GM19240 (cell line): ENCODE data around the gene FBXL16.
"Not testable (repeated sequence)": the region's sequence is repeated elsewhere in the genome, so short reads cannot be mapped to it uniquely, and the experiment has no call there.

Experiments used
- DNase-seq: peaks from one replicate; pipeline ENCODE4 v3.0.0; 2011; ENCODE audit warnings: low spot score; ENCODE audit not compliant: insufficient read length

Gene FBXL16, protein sequence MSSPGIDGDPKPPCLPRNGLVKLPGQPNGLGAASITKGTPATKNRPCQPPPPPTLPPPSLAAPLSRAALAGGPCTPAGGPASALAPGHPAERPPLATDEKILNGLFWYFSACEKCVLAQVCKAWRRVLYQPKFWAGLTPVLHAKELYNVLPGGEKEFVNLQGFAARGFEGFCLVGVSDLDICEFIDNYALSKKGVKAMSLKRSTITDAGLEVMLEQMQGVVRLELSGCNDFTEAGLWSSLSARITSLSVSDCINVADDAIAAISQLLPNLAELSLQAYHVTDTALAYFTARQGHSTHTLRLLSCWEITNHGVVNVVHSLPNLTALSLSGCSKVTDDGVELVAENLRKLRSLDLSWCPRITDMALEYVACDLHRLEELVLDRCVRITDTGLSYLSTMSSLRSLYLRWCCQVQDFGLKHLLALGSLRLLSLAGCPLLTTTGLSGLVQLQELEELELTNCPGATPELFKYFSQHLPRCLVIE

GRCh38 chr16:705431-706188 lies at the start of gene FBXL16:
TSS of gene FBXL16 (minus strand) at chr16:705801. CDS start at chr16:697405, 8,396 bp downstream.
- DNase-seq = no peak

DNA sequence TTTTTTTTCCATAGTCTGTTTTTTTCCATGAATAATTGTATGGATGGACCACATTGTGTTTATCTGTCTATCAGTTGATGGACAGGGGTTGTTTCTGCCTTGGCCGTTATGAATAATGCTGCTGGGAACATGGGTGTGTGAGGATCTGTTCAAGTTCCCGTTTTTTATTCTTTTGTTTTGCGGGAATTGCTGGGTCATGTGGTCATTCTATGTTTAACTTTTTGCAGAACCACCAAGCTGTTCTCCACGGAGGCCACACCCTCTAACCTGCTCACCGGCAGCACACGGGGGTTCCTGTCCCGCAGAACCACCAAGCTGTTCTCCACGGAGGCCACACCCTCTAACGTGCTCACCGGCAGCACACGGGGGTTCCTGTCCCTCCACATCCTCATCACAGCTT lies 49.1 kb upstream of the FBXL16 start:
- no peak for DNase-seq

GRCh38 chr16:754121-754607 lies 48.6 kb upstream of the FBXL16 start:
- not testable (repeated sequence) for DNase-seq

- DNase-seq = no peak
Observed at GRCh38 chr16:752007-752312, 46.4 kb upstream of the FBXL16 start.

DNA sequence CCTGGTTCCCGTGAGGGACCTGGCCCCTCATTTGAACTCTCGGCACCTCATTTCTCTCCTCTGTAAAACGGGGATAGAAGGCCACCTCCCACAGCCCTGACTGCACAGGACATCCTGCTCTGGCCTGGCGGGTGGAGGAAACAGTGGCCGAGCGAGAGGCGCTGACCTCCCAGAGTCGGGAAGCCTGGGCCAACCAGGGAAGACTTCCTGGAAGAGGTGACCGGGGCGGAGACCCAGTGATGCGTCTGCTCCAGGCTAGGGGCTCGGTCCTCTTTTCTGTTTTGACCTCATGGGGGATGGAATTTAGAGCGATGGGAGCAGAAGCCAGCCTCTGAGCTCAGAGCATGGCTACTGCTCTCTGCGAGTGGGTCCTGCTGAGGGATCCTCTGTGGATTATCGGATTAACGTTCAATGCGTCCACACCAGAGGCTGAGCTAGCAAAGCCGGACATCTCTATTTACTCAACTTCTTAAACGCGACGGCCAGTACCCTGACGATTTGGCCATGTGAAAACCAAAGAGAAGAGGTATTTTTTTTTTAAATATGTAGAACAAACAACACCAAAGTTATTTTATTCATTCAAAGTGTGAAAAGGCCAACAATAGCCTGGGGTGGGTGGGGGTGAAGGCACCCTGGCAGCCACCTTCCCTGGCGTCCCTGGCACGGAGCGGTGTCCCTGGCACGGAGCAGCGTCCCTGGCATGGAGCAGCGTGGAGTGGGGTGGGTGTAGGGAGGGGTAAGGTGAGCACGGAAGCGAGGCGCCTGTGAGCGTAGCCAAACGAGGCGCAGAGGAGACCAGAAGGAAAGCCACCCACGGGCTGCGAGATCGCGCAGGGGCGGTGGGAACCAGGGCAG lies 45.8 kb upstream of the FBXL16 start:
- no peak for DNase-seq

DNA sequence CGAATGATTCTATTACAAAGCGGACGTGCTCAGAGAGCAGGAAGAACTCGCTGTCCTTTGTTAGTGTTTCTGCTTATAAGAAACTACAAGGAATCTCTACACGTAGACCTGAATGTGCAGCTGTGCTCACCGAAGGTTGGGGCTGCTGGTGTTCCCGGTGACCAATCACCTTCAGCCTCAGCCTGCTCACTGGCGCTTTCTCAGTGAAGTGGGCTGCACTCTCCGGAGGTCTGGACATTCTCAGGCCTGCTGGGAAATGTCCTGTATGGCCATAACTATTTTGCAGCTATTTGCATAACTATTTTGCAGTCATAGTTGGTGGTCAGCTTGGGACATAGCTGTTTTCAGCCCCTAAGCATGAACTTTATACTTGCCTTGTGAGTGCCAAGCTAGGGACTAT lies 44.9 kb upstream of the FBXL16 start:
- DNase-seq = no peak

DNA sequence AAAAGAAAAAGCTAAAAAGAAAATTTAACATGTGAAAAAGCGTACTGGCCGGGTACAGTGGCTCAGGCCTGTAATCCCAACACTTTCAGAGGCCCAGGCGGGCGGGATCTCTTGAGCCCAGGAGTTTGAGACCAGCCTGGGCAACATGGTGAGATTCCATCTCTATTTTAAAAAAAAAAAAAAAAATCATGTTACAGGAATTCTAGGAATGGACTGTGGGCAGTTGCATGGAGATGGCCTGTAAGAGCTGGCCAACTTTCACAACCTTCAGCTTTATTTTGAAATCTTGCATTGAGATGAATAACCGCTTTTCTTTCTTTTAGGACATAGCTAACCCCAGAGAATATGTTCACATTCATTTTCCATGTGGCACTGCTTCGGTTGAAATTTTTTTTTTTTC lies 43.4 kb upstream of the FBXL16 start:
- DNase-seq = no peak

DNA sequence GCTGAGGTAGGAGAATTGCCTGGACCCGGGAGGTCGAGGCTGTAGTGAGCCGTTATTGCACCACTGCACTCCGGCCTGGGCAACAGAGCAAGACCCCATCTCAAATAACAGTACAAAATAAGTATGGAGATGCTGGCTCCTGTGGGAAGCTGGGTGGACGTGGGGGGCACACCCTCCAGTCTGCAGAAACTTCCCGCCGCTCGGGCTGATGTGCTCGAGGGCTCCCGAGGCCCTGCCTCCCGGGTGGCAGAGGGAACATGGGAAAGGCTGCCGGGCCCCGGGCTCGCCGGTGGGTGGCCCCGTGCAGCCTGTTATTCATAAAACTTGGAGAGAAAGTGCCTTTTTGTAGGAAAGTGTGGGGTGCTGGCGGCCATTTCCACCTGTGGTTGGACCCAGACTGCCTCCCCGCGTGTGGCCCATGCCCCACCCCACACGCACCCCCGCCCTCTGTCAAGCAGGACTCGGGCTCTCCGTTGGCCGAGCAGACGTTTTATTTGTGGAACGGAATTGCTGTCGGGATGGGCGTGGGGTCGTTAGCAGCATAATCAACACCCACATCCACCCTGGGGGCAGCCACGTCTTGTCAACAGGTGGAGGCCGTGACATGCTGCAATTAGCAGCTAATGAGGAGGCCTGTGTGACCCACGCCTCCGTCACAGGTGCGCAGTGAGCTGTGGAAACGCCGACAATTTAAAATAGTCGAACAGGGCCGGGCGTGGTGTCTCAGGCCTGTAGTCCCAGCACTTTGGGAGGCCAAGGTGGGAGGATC lies 42.6 kb upstream of the FBXL16 start:
- DNase-seq = no peak

DNA sequence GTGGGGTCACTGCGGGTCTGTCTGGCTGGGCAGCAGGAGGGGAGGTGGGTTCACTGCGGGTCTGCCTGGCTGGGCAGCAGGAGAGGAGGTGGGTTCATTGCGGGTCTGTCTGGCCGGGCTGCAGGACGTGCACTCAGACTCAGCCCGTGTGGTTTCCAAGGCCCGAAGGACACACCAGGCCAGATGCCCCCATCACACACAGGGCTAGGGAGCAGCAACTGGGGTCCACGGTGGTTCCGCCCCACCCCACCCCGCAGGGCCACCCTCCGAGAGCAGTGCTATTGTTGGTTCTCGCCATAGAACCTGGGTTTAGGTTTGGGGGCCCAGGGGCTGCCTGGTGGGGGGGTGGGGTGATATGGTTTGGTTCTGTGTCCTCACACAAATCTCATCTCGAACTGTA lies 41.0 kb upstream of the FBXL16 start:
- no peak for DNase-seq

- DNase-seq = no peak
Observed at GRCh38 chr16:745739-746138, 40.1 kb upstream of the FBXL16 start.

DNA sequence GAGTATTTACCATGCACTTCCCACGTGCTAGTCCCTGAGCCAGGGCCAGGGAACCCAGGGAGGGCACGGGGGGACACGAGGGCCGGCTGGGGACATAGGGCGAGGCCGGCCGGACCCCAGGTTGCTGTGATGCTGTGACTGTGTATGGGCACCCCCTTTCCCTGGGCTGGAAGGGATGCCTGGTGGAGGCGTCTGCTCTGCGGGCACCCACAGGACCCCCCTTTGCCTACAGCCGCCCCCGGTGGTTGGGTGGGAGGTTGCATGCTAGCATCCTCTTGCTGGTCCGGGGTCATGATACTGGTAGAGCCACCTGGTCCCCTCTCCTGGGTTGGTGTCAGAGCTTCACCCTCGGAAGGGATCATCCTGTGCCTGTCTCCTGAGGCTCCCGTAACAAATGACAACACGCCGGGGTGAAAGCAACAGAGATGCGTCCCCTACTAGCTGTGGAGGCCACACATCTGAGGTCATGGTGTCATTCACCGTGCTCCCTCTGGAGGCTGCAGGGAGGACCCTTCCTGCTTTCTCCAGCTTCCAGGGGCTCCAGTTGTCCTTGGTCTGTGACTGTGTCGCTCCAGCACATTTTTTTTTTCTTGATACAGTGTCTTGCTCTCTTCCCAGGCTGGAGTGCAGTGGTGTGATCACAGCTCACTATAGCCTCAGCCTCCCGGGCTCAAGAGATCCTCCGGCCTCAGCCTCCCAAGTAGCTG lies 38.3 kb upstream of the FBXL16 start:
- DNase-seq = no peak

GRCh38 chr16:742894-743293 lies 37.3 kb upstream of the FBXL16 start:
- not testable (repeated sequence) for DNase-seq

GRCh38 chr16:741986-742629 lies 36.5 kb upstream of the FBXL16 start:
- DNase-seq = no peak

DNA sequence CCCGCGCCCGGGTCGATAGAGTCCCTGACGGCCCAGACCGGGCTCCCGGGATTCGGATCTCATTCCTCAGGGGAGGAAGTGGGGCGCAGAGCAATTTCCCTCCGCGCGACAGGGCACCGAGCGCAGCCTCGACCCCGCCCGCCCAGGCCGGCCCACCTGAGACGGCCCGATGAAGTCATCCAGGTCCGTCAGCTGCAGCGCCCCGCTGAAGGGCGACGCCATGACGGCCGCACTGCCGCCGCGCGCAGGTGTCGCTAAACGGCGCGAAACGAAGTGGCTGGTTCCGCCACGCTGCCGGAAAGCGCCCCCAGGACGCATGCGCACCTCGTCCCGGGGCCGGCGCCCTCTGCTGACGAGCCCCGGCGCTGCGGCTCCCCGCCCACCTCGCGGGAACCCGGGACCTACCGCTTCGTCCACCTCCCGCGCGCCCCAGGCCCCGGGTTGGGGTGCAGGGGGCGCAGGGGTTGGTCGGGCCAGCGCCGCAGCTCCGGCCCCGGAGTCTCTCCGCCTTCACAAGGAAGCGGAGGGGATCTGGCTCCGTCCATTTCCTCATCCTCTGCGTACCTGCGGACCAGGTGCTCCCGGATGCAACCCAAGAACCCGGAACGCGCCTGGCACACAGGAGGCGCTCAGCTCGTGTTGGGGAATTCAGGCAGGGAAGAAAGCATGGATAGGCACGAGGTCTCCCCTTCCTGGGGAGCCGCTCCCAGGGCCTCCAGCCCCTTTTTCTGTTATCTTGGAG lies 35.3 kb upstream of the FBXL16 start, which contains the start of gene CIAO3:
Gene CIAO3, minus strand, starts transcription at position 234 of the 742 bp plus-strand sequence. Its CDS starts 12 bp downstream, at position 222.
- DNase-seq = peak; percentile 92

DNA sequence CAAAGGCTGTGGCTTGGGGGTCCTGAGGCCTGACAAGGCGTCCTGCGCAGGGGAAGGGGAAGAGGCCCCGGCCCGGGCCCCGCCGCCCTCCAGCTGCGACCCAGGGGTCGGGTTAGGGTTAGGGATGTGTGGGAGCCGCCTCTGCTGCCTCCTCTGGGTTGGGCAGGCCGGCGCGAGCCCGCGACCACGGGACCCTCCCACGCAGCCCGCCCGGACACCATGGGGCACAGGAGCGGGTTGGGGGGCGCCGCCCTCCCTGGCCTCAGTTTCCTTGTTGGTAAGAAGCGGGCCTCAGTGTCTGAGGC lies 34.8 kb upstream of the FBXL16 start:
- no peak for DNase-seq

- no peak for DNase-seq
Observed at GRCh38 chr16:739560-740458, 34.2 kb upstream of the FBXL16 start.

DNA sequence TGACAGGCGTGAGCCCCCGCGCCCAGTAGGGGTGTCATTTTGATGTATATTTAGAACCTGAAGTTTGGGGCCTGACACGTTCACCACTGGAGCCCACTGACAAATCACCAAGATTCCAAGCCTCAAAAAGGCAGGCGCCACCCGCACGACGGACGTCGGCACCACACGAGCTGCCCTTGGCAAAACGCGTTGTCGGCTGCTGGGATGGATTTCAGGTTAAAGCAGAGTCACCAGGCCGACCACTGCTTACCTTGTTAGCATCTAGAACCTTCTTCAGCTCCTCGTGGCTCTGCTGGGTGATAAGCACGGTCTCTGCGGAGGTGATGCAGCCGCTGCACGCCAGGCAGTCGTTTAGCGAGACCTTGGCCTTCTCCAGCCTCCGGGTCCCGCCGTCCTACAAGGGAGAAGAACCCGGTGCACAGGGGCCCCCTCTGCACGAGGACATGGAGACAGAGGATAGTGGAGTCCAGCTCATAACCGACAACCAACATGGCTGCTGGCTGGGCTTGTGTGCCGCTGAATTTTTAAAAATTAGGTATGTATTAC lies 31.4 kb upstream of the FBXL16 start:
- DNase-seq = no peak

- peak; percentile 82 for DNase-seq
Observed at GRCh38 chr16:735982-736453, 30.4 kb upstream of the FBXL16 start.
